NCI-H1930 (cell line): ENCODE results near the gene IFI44L.

Experiments
- DNase-seq, 2 experiments: peaks; one replicate each; lab custom pipeline; 2025; lab: John Stamatoyannopoulos, UW

Gene IFI44L

GRCh38 chr1:78688697-78689096 is 68.4 kb downstream of the IFI44L start:
- DNase-seq = no peak

GRCh38 chr1:78690516-78690915 is 70.3 kb downstream of the IFI44L start:
- DNase-seq = no peak

DNA sequence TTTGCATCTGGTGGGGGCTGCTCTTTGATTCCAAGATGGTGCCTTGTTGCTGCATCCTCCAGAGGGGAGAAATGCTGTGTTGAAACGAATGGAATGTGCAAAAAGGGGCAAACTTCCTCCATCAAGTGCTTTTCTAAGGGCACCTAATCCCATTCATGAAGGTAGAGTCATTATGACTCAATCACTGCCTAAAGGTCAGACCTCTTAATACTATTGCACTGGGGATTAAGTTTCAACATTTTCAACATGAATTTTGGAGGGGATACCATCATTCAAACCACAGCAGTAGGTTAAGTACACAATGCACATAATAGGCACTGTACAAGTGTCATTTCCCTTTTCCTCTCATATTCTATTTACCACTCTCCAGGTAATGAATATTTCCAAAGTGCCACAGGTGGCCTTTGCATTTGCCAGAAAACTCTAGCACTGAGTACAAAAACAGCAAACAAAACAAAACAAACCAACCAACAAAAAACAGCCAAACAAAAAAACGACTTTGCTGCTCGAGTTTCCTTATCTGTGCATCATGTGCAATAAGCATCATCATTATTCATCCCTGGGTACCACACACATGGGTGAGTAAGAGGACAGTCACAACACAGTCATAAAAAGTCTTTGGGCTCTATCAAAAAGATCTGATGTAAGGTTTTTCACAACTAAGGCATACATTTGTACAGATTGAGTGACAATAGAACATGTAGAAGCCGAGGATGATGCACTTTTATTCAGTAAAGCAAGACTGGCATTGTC is 71.9 kb downstream of the IFI44L start:
- no peak for DNase-seq
